GM18498 (cell line): ENCODE results near the gene ANKS3.
"Not testable (repeated sequence)": the region's sequence is repeated elsewhere in the genome, so short reads cannot be mapped to it uniquely, and the experiment has no call there.

ENCODE experiments used
- ATAC-seq: cut with Tn5 transposase; IDR thresholded peaks from one replicate; pipeline ENCODE4 v1.9.1; 2021; ENCODE audit warnings: mild to moderate bottlenecking, moderate library complexity; ENCODE audit not compliant: unreplicated experiment

Gene ANKS3

DNA sequence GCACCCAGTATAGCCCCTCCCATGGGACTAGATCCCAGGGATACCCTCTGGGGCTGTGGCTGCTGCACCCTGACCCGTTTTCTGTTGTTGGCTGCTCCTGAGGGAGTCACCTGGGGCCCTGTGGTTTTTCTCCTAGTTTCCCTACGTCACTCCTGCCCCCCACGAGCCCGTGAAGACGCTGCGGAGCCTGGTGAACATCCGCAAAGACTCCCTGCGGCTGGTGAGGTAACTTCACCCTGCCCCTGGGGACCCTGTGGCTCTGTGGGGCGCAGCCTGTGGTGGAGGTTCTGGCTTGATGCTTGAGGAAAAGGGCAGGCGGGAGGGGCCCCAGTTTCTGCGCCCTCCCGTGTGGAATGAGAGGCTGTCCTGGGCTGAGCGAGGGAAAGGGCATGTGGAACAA lies 82.2 kb downstream of the ANKS3 start:
- no peak for ATAC-seq

DNA sequence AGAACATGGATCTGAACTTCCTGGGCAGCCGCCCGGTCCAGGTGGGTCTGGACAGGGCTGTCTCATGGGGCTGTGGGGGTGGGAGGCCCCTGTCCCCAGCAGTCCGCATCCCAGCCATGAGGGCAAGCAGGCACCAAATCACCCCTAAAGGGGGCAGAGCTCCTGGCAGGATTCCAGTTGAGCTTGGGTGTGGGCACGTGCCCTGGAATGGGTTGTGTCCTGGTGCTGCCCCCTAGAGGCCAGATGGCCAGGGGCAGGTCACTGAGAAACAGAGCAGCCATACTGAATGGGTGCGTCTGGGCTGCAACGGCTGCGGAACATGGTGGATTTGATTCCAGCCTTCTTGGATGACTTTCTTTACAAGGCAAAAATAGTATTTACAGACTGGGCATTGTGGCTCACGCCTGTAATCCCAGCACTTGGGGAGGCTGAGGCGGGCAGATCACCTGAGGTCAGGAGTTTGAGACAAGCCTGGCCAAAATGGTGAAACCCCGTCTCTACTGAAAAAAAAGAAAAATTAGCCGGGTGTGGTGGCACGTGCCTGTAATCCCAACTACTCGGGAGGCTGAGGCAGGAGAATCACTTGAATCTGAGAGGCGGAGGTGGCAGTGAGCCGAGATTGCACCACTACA lies 83.5 kb downstream of the ANKS3 start:
- not testable (repeated sequence) for ATAC-seq

DNA sequence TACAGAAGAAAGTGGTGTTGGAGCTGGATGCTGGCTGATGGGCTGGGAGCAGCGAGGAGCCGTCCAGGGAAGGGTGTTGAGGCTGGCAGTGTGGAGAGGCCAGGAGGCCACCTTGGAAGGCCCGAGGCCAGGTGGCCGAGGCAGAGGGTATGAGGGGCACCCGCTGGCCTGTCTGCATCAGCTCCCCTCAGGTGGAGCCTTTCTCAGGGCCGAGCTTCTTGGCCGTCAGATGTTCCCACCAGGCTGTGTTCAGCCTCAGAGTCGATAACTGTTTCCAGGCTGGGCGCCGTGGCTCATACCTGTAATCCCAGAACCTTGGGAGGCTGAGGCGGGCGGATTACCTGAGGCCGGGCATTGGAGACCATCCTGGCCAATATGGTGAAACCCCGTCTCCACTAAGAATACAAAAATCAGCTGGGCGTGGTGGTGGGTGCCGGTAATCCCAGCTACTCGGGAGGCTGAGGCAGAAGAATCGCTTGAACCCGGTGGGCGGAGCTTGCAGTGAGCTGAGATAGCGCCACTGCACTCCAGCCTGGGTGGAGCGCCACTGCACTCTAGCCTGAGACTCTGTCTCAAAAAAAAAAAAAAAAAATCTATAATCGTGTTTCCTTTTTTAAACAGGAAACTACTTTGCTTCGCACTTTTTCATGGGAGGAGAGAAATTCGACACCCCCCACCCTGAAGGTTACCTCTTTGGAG lies 84.2 kb downstream of the ANKS3 start:
- no peak for ATAC-seq

- ATAC-seq = no peak
Observed at GRCh38 chr16:4648917-4649316, 85.2 kb downstream of the ANKS3 start.

DNA sequence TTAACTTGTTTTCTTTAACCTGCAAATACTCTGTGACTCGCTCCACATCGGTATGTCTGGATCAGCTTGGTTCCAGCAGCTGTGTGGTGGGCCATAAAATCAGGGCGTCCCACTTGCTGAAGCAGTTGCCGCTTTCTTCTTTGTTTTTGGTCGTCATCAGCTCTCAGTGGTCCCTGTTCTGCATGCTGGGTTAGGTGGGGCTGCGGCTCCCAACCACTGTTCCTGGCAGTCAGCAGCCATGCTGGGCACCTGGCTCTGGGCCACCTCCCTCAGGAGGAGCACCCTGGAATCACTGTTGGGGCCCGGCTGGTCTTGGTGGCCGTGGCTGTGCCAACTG lies 86.5 kb downstream of the ANKS3 start:
- no peak for ATAC-seq

- no peak for ATAC-seq
Observed at GRCh38 chr16:4646773-4647643, 87.1 kb downstream of the ANKS3 start.
